K562 (cell line): ENCODE data around the gene C1QTNF6. TPM values are rescaled to one million over a fixed set of nuclear protein-coding genes. Genes with fewer than 3 reads are reported as not detected.

Experiments
- MCM7 ChIP-seq, 2 experiments: fragments of 450-650 bp; IDR thresholded peaks; 2 replicates each; pipeline ENCODE4 v1.6.1; 2016 to 2018
- NFATC3 ChIP-seq: fragments of 450-650 bp; IDR thresholded peaks from 2 replicates; pipeline ENCODE4 v1.6.1; 2017; ENCODE audit warnings: mild to moderate bottlenecking
- RNF219 ChIP-seq: fragments of 250-450 bp; sonication (Bioruptor Pico); IDR thresholded peaks from 2 replicates; pipeline ENCODE4 v1.5.0; 2022; ENCODE audit warnings: mild to moderate bottlenecking
- SMARCE1 ChIP-seq: fragments of 450-650 bp; IDR thresholded peaks from 2 replicates; pipeline ENCODE4 v1.7.1; 2016; ENCODE audit warnings: mild to moderate bottlenecking
- TARDBP ChIP-seq: fragments of 450-650 bp; IDR thresholded peaks from 2 replicates; pipeline ENCODE4 v1.6.1; 2016
- ZFX ChIP-seq: sonication (generic); formaldehyde crosslinking; IDR thresholded peaks from 2 replicates; pipeline ENCODE4 v1.8.0; 2022; ENCODE audit warnings: mild to moderate bottlenecking, missing genetic modification reagents, moderate library complexity
- ZKSCAN1 ChIP-seq: fragments of 150-350 bp; IDR thresholded peaks from 2 replicates; pipeline ENCODE4 v1.6.1; 2016; ENCODE audit warnings: low read depth, low read length
- polyA plus RNA-seq, 8 experiments: library from polyadenylated mRNA; depleted of rRNA in 4 of 8; stranded (reverse) in 5 of 8; unstranded in 3 of 8; fragments of >200 nt; fragmentation: Nextera tagmentation in 2 of 8; fragmentation: Illumina TruSeq in 1 of 8; extraction: Ambion mirVana in 2 of 8; extraction: Trizol in 1 of 8; gene quantifications; 2 replicates each; pipeline versions ENCODE4 v1.2.1 to v1.2.3, GENCODE V29; 2011 to 2014; ENCODE audit warnings: inconsistent platforms in 1 of 8, missing spikeins in 1 of 8
- total RNA-seq, 7 experiments: library from RNA; depleted of rRNA in 6 of 7; stranded (reverse); fragments of >200 nt in 6 of 7; fragmentation: Illumina TruSeq in 2 of 7; extraction: Trizol in 2 of 7; gene quantifications; 2 replicates each; pipeline versions ENCODE4 v1.2.1 to v1.2.3, GENCODE V29; 2011 to 2021; ENCODE audit warnings: low replicate concordance in 1 of 7
- TF ChIP-seq, protein P1 (sequence below): fragments of 200-800 bp; sonication (Bioruptor generic); IDR thresholded peaks from 2 replicates; pipeline ENCODE4 v1.6.1; 2017; ENCODE audit warnings: missing genetic modification characterization, missing compliant biosample characterization
- TF ChIP-seq, protein P2 (sequence below): sonication (generic); formaldehyde crosslinking; IDR thresholded peaks from 2 replicates; pipeline ENCODE4 v1.8.1; 2023; ENCODE audit warnings: mild to moderate bottlenecking, missing genetic modification reagents

C1QTNF6 gene
- total and polyA plus RNA-seq, 9 of the 15 experiments (the other 6 are each of a cell fraction or from before 2014, with no cell fraction given), result 0.18 to 0.92 (median 0.55) TPM

- TF ChIP-seq, protein P1, sequence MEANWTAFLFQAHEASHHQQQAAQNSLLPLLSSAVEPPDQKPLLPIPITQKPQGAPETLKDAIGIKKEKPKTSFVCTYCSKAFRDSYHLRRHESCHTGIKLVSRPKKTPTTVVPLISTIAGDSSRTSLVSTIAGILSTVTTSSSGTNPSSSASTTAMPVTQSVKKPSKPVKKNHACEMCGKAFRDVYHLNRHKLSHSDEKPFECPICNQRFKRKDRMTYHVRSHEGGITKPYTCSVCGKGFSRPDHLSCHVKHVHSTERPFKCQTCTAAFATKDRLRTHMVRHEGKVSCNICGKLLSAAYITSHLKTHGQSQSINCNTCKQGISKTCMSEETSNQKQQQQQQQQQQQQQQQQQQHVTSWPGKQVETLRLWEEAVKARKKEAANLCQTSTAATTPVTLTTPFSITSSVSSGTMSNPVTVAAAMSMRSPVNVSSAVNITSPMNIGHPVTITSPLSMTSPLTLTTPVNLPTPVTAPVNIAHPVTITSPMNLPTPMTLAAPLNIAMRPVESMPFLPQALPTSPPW, result no peak
- 0 out of 2 replicates have a peak, but pooled peaks have one; percentile 16 for TF ChIP-seq SMARCE1
- 0 out of 2 replicates have a peak, but pooled peaks have one; percentile 29 for TF ChIP-seq TARDBP
- TF ChIP-seq NFATC3, result no peak
- peak; percentile 95 for TF ChIP-seq ZFX (CRISPR knock-in tag)
- TF ChIP-seq ZKSCAN1, result no peak
- TF ChIP-seq RNF219 (CRISPR knock-in tag), result no peak
- TF ChIP-seq MCM7 (IDR thresholded peaks at IDR 0.05), result no peak
- TF ChIP-seq, protein P2, sequence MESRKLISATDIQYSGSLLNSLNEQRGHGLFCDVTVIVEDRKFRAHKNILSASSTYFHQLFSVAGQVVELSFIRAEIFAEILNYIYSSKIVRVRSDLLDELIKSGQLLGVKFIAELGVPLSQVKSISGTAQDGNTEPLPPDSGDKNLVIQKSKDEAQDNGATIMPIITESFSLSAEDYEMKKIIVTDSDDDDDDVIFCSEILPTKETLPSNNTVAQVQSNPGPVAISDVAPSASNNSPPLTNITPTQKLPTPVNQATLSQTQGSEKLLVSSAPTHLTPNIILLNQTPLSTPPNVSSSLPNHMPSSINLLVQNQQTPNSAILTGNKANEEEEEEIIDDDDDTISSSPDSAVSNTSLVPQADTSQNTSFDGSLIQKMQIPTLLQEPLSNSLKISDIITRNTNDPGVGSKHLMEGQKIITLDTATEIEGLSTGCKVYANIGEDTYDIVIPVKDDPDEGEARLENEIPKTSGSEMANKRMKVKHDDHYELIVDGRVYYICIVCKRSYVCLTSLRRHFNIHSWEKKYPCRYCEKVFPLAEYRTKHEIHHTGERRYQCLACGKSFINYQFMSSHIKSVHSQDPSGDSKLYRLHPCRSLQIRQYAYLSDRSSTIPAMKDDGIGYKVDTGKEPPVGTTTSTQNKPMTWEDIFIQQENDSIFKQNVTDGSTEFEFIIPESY (CRISPR knock-in tag), result peak; percentile 73; the same call in 1 of the 2 replicates
These were observed 11.2 kb upstream of the C1QTNF6 start (continued) for GRCh38 chr22:37199103-37199759.
